Measurements from ENCODE around the gene PTPN23.

The PTPN23 gene

GRCh38 chr3:47455806-47456452 is 75.1 kb downstream of the PTPN23 start:
- no peak for TF ChIP-seq CTCF (IDR thresholded peaks at IDR 0.05)

- TF ChIP-seq CTCF (IDR thresholded peaks at IDR 0.05) = no peak
Measured at GRCh38 chr3:47456984-47457383, 76.2 kb downstream of the PTPN23 start.
